Measurements from ENCODE around the gene CDK3. TPM values are rescaled to one million over a fixed set of nuclear protein-coding genes. Genes with fewer than 3 reads are reported as not detected.

Gene CDK3
- total and polyA plus RNA-seq, 4 donors = 1.5 to 6.3 (median 2.6) TPM

DNA sequence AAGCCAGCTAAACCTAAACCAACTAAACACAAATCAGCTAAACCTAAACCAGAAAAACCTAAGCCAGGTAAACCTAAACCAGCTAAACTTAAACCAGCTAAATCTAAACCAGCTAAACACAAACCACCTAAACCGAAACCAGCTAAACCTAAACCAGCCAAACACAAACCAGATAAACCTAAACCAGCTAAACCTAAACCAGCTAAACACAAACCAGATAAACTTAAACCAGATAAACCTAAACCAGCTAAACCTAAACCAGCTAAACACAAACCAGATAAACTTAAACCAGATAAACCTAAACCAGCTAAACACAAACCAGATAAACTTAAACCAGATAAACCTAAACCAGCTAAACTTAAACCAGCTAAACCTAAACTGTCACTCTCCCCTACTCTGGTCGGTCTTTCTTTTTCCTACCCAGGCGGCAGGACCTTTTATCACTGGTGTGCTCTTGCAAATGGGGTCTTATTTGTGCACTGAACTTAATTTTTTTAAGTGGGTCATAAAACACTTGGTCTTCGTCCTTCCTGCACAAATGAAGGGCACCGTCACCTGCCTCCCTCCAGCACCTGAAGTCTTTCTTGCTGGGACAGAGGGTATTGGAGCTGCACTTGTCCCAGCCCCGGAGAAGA, 19.3 kb downstream of the CDK3 start:
- TF ChIP-seq SP1 (IDR thresholded peaks at IDR 0.05) (no peak), RXRA (IDR thresholded peaks at IDR 0.05) (no peak), ATF3 (IDR thresholded peaks at IDR 0.05) (no peak), RAD21 (IDR thresholded peaks at IDR 0.05) (no peak), TAF1 (conservative IDR thresholded peaks at IDR 0.05) (no peak), HNF4G (IDR thresholded peaks at IDR 0.05) (no peak), GABPA (IDR thresholded peaks at IDR 0.05 in 1 of 2, conservative IDR thresholded peaks at IDR 0.05 in 1 of 2) (no peak), ZBTB33 (IDR thresholded peaks at IDR 0.05) (no peak), JUND (IDR thresholded peaks at IDR 0.05) (no peak), CTCF (IDR thresholded peaks at IDR 0.05; ENCODE audit: low read depth, low read length, missing input control) (no peak), NR2F2 (IDR thresholded peaks at IDR 0.05) (no peak)
- TF ChIP-seq, protein P1, sequence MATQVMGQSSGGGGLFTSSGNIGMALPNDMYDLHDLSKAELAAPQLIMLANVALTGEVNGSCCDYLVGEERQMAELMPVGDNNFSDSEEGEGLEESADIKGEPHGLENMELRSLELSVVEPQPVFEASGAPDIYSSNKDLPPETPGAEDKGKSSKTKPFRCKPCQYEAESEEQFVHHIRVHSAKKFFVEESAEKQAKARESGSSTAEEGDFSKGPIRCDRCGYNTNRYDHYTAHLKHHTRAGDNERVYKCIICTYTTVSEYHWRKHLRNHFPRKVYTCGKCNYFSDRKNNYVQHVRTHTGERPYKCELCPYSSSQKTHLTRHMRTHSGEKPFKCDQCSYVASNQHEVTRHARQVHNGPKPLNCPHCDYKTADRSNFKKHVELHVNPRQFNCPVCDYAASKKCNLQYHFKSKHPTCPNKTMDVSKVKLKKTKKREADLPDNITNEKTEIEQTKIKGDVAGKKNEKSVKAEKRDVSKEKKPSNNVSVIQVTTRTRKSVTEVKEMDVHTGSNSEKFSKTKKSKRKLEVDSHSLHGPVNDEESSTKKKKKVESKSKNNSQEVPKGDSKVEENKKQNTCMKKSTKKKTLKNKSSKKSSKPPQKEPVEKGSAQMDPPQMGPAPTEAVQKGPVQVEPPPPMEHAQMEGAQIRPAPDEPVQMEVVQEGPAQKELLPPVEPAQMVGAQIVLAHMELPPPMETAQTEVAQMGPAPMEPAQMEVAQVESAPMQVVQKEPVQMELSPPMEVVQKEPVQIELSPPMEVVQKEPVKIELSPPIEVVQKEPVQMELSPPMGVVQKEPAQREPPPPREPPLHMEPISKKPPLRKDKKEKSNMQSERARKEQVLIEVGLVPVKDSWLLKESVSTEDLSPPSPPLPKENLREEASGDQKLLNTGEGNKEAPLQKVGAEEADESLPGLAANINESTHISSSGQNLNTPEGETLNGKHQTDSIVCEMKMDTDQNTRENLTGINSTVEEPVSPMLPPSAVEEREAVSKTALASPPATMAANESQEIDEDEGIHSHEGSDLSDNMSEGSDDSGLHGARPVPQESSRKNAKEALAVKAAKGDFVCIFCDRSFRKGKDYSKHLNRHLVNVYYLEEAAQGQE (IDR thresholded peaks at IDR 0.05) = no peak
- TF ChIP-seq, protein P2, sequence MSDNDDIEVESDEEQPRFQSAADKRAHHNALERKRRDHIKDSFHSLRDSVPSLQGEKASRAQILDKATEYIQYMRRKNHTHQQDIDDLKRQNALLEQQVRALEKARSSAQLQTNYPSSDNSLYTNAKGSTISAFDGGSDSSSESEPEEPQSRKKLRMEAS (IDR thresholded peaks at IDR 0.05) = no peak
- Histone ChIP-seq H3K9me3 (ENCODE audit: control insufficient read depth in 4 of 4, low read length in 3 of 4) (no peaks in the 10 kb centered on the region), H3K9ac (ENCODE audit: low read depth in 1 of 2, low read length in 2 of 2) (no peak overlapping the region), H3K36me3 (ENCODE audit: control insufficient read depth in 4 of 4, insufficient read depth in 3 of 4, low read depth in 1 of 4, low read length in 3 of 4) (no peaks in the 10 kb centered on the region), H3K4me3 (ENCODE audit: low read depth in 1 of 3, low read length in 3 of 3) (no peak overlapping the region), H3K27me3 (ENCODE audit: control insufficient read depth in 4 of 4, insufficient read depth in 4 of 4, low read length in 3 of 4) (no peaks in the 10 kb centered on the region), H3K27ac (ENCODE audit: low read depth in 1 of 2, low read length in 2 of 2) (no peak overlapping the region), H3K4me1 (ENCODE audit: control insufficient read depth in 4 of 4, insufficient read depth in 4 of 4, low read length in 3 of 4) (no peaks in the 10 kb centered on the region)
- no peak for DNase-seq (ENCODE audit: low spot score)
- whole genome bisulfite sequencing = 91% methylated on average over 6 of the region's 6 CpGs

- Histone ChIP-seq H3K27me3 (ENCODE audit: control insufficient read depth in 4 of 4, insufficient read depth in 4 of 4, low read length in 3 of 4) (no peaks in the 10 kb centered on the region), H3K36me3 (ENCODE audit: control insufficient read depth in 4 of 4, insufficient read depth in 3 of 4, low read depth in 1 of 4, low read length in 3 of 4) (no peaks in the 10 kb centered on the region), H3K9me3 (ENCODE audit: control insufficient read depth in 4 of 4, low read length in 3 of 4) (no peaks in the 10 kb centered on the region), H3K4me3 (ENCODE audit: low read depth in 1 of 3, low read length in 3 of 3) (no peak overlapping the region), H3K4me1 (ENCODE audit: control insufficient read depth in 4 of 4, insufficient read depth in 4 of 4, low read length in 3 of 4) (no peaks in the 10 kb centered on the region), H3K27ac (ENCODE audit: low read depth in 1 of 2, low read length in 2 of 2) (no peak overlapping the region), H3K9ac (ENCODE audit: low read depth in 1 of 2, low read length in 2 of 2) (no peak overlapping the region)
- 88% methylated on average over 24 of the region's 24 CpGs for WGBS
- no peak for DNase-seq (ENCODE audit: low spot score)
- TF ChIP-seq ZBTB33 (IDR thresholded peaks at IDR 0.05) (no peak), RAD21 (IDR thresholded peaks at IDR 0.05) (no peak), GABPA (IDR thresholded peaks at IDR 0.05 in 1 of 2, conservative IDR thresholded peaks at IDR 0.05 in 1 of 2) (no peak), FOXA1 (IDR thresholded peaks at IDR 0.05) (no peak), FOXA2 (IDR thresholded peaks at IDR 0.05) (no peak), ATF3 (IDR thresholded peaks at IDR 0.05) (no peak), RXRA (IDR thresholded peaks at IDR 0.05) (no peak), HNF4G (IDR thresholded peaks at IDR 0.05) (no peak), HNF4A (conservative IDR thresholded peaks at IDR 0.05) (no peak), YY1 (IDR thresholded peaks at IDR 0.05) (no peak), JUND (IDR thresholded peaks at IDR 0.05) (no peak)
- TF ChIP-seq, protein P1 (IDR thresholded peaks at IDR 0.05) = no peak
Measured at GRCh38 chr17:76022285-76022684, 21.6 kb downstream of the CDK3 start.
